ENCODE data around the gene AGPAT2. TPM values are rescaled to one million over a fixed set of nuclear protein-coding genes. Genes with fewer than 3 reads are reported as not detected.

Gene AGPAT2
- total RNA-seq, 1 donor from 2014 or later = 19.0 TPM

GRCh38 chr9:136722969-136723356 lies 35.7 kb upstream of the AGPAT2 start:
- Mint-ChIP-seq H3K27me3 (ENCODE audit: low read depth) (peaks cover 9% of the 10 kb centered on the region), H3K27ac (ENCODE audit: unreplicated experiment) (no peak overlapping the region), H3K4me1 (peaks cover 44% of the 10 kb centered on the region), H3K4me3 (no peak overlapping the region), H3K36me3 (ENCODE audit: low read depth) (peaks cover 24% of the 10 kb centered on the region), H3K9me3 (no peaks in the 10 kb centered on the region)
- no peak for TF ChIP-seq CTCF (conservative IDR thresholded peaks at IDR 0.05)
- DNase-seq (ENCODE audit: low read depth, low spot score) = no peak

DNA sequence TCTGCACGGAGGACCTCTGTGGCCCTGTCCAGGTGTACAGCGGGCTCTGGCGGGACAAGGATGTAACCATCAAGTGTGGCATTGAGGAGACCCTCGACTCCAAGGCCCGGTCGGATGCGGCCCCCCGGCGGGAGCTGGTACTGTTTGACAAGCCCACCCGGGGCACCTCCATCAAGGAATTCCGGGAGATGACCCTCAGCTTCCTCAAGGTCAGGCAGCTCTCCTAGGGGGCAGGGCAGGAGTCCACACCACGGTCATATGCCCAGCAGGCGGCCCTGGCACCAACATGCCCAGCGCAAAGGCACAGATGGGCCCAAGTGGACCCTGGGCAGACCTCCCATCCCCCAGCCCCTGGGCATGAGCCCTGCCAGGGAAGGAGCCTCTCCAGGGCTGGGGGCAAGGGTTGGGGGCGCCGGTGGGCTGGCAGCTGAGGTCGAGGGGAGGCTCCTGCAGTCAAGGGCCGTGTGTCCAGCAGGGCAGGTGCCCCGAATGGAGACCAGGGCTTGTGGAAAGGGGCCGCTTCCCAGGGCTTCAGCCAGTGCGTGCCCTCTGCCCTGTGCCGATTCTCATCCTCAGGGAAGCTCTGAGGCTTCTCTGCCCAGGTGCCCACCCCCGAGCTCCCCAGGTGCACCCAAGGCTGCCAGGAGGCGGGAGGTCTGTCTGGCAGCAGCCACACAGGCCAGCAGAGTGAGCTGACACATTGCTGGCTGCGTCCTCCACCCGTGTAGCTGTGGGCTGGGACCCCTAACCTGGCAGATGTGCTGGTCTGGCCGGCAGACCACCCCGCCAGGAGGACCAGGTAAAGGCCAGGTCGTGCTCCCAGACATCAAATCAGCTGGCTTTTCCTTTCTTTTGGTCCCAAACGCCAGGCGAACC lies 35.1 kb upstream of the AGPAT2 start:
- no peak overlapping the region for H3K4me3 Mint-ChIP-seq
- H3K36me3 Mint-ChIP-seq (ENCODE audit: low read depth) = peaks cover 24% of the 10 kb centered on the region
- H3K4me1 Mint-ChIP-seq = peaks cover 44% of the 10 kb centered on the region
- H3K27ac Mint-ChIP-seq (ENCODE audit: unreplicated experiment) = no peak overlapping the region
- DNase-seq (ENCODE audit: low read depth, low spot score) = no peak
- H3K9me3 Mint-ChIP-seq = no peaks in the 10 kb centered on the region
- peaks cover 6% of the 10 kb centered on the region for H3K27me3 Mint-ChIP-seq (ENCODE audit: low read depth)
- TF ChIP-seq CTCF (conservative IDR thresholded peaks at IDR 0.05) = no peak

DNA sequence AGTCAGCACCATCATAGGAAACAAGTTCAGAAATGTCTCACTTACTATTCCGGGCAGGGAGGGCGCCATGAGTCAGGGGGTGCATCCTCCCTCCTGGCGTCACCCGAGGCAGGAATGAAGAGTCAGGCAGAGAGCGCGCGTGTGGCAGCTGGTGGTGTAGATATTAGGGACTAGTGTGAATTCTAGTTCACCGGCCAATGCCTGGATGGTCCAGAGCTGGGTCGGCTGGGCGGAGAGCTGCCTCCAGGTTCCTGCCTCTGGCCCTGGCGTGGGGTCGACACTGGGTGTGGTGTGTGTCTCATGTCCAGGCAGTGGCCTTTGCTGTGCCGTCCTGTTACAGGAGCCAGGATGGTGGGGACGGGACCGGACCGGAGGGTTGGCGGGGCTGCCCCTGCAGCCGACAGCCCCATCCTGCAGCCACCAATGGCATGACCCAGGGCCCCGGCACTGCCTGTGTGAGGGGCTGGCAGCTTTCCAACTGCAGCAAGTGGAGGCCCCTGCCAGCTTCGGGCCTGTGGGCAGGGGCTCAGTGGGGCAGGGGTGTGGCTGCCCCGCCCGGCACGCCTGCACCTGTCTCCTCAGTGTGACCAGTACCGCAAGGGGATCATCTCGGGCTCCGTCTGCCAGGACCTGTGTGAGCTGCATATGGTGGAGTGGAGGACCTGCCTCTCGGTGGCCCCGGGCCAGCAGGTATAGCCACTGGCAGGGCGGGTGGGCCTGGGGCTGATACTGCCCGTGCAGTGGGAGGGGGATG lies 34.3 kb upstream of the AGPAT2 start:
- Mint-ChIP-seq H3K4me3 (peak overlapping the region; percentile 81), H3K36me3 (ENCODE audit: low read depth) (peaks cover 19% of the 10 kb centered on the region), H3K9me3 (no peaks in the 10 kb centered on the region), H3K27me3 (ENCODE audit: low read depth) (peaks cover 3% of the 10 kb centered on the region), H3K27ac (ENCODE audit: unreplicated experiment) (no peak overlapping the region), H3K4me1 (peaks cover 39% of the 10 kb centered on the region)
- TF ChIP-seq CTCF (conservative IDR thresholded peaks at IDR 0.05) = no peak
- DNase-seq (ENCODE audit: low read depth, low spot score) = no peak

DNA sequence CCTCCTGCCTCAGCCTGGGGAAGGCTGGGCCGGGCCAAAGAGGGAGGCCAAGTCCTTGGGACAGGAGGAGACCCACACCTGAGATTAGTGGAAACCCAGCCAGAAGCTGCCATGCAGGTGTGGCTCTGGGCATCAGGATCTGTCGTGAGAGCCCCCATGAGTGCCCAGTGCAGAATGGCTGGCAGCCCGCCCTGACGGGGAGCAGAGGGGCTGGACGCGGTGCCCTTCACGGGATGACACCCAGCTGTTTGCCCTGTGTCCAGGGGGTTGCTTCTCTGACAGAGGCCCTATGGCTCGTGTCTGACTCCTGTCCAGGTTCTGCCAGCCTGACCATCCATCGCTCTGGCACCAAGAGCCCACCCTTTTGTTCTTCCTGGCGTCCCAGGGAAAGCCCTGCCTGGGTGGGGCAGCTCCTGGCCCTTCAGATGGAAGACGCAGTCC lies 33.7 kb upstream of the AGPAT2 start:
- no peak for TF ChIP-seq CTCF (conservative IDR thresholded peaks at IDR 0.05)
- Mint-ChIP-seq H3K4me3 (peak overlapping the region; percentile 81), H3K9me3 (no peaks in the 10 kb centered on the region), H3K4me1 (peaks cover 34% of the 10 kb centered on the region), H3K27me3 (ENCODE audit: low read depth) (peaks cover 3% of the 10 kb centered on the region), H3K36me3 (ENCODE audit: low read depth) (peaks cover 15% of the 10 kb centered on the region), H3K27ac (ENCODE audit: unreplicated experiment) (no peak overlapping the region)
- no peak for DNase-seq (ENCODE audit: low read depth, low spot score)

DNA sequence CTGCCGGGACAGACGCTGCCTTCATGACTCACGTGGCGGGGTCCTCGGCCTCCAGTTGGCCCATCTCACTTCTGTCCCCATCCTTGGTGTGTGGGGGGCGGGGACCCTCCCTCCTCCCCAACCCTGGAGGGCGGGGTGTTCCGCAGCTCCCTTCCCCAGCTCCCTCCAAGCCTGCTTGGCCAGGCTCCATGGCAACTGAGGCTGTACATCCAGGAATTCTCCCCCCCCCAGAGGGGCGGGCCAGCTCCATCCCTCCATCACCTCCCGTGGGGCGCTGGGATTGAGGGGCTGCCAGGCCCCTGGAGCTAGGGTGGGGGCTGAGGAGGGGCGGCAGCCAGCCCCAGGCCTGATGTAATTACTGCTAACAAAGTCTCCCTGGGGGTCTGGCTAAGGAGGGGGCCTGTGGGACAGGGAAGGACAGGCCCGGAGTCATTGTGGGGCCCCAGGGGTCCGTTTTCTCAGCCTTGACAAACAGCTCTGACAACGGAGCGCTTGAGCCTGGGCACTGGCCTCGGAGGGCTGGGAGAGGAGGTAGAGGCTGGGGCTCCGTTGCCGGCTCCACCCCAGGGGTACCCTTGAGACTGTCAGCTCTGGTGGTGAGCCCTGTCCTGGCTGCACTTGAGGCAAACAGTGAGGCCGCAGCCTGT lies 33.1 kb upstream of the AGPAT2 start:
- peak; percentile 67 for DNase-seq (ENCODE audit: low read depth, low spot score)
- Mint-ChIP-seq H3K36me3 (ENCODE audit: low read depth) (peaks cover 10% of the 10 kb centered on the region), H3K27me3 (ENCODE audit: low read depth) (peaks cover 3% of the 10 kb centered on the region), H3K4me1 (peaks cover 33% of the 10 kb centered on the region), H3K27ac (ENCODE audit: unreplicated experiment) (peak overlapping the region; percentile 84), H3K4me3 (peak overlapping the region; percentile 81), H3K9me3 (no peaks in the 10 kb centered on the region)
- no peak for TF ChIP-seq CTCF (conservative IDR thresholded peaks at IDR 0.05)

All from neural crest cell (in vitro differentiated cells).